T-helper 2 cell treated with Interferon-gamma antibody and Interleukin-4, amounts not matched to agents 5 μg/mL and 100 μg/mL, for 36 hours (primary cell): ENCODE results near the gene ZNF496.
"Not testable (repeated sequence)": the region's sequence is repeated elsewhere in the genome, so short reads cannot be mapped to it uniquely, and the experiment has no call there.

Experiments
- DNase-seq: peaks from one replicate; pipeline ENCODE4 v3.0.0; 2021; ENCODE audit warnings: low spot score
- H3K27ac Mint-ChIP-seq: one replicate; pipeline ENCODE4 v1.8.0; 2021; ENCODE audit warnings: mild to moderate bottlenecking, mixed read lengths
- H3K27me3 Mint-ChIP-seq: one replicate; pipeline ENCODE4 v1.8.0; 2021; ENCODE audit warnings: low read depth, mixed read lengths
- H3K36me3 Mint-ChIP-seq: one replicate; pipeline ENCODE4 v1.8.0; 2021; ENCODE audit warnings: low read depth, mixed read lengths
- H3K4me1 Mint-ChIP-seq: one replicate; pipeline ENCODE4 v1.8.0; 2021; ENCODE audit warnings: low read depth, mixed read lengths
- H3K4me3 Mint-ChIP-seq: one replicate; pipeline ENCODE4 v1.8.0; 2022; ENCODE audit warnings: mild to moderate bottlenecking, moderate library complexity, mixed read lengths
- H3K9me3 Mint-ChIP-seq: one replicate; pipeline ENCODE4 v1.8.0; 2021; ENCODE audit warnings: mixed read lengths

Gene ZNF496

DNA sequence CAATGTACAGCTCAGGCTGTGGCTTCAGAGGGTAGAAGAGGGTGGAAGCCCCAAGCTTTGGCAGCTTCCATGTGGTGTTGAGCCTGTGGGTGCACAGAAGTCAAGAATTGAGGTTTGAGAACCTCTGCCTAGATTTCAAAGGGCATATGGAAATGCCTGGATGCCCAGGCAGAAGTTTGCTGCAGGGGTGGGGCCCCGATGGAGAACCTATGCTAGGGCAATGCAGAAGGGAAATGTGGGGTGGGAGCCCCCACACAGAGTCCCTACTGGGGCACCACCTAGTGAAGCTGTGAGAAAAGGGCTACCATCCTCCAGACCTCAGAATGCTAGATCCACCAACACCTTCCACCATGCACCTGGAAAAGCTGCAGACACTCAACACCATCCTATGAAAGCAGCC is 34.7 kb upstream of the ZNF496 start:
- H3K27me3 Mint-ChIP-seq, H3K36me3 Mint-ChIP-seq, H3K4me1 Mint-ChIP-seq, DNase-seq, H3K27ac Mint-ChIP-seq, H3K4me3 Mint-ChIP-seq: not testable (repeated sequence)
- peaks cover 11% of the 10 kb centered on the region for H3K9me3 Mint-ChIP-seq

DNA sequence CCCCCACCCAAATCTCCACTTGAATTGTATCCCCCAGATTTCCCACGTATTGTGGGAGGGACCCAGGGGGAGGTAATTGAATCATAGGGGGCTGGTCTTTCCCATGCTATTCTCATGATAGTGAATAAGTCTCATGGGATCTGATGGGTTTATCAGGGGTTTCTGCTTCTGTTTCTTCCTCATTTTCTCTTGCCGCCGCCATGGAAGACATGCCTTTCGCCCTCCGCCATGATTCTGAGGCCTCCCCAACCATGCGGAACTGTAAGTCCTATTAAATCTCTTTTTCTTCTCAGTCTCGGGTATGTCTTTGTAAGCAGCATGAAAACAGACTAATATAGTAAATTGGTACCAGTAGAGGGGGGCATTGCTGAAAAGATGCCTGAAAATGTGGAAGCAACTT is 33.4 kb upstream of the ZNF496 start:
- peaks cover 3% of the 10 kb centered on the region for H3K4me1 Mint-ChIP-seq
- H3K27ac Mint-ChIP-seq, result no peak overlapping the region
- H3K4me3 Mint-ChIP-seq, result no peak overlapping the region
- peaks cover 7% of the 10 kb centered on the region for H3K27me3 Mint-ChIP-seq
- H3K9me3 Mint-ChIP-seq, result peaks cover 11% of the 10 kb centered on the region
- H3K36me3 Mint-ChIP-seq, result no peaks in the 10 kb centered on the region
- no peak for DNase-seq

DNA sequence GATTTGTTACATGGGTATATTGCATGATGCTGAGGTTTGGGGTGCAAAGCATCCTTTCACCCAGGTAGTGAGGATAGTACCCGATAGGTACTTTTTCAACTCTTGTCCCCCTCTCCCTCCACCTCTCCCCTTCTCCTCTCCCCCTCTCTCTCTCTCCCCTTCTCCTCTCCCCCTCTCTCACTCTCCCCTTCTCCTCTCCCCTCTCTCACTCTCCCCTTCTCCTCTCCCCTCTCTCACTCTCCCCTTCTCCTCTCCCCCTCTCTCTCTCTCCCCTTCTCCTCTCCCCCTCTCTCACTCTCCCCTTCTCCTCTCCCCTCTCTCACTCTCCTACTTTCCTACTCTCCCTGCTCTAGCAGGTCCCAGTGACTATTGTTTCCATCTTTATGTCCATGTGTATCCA is 31.3 kb upstream of the ZNF496 start:
- peaks cover 11% of the 10 kb centered on the region for H3K9me3 Mint-ChIP-seq
- DNase-seq, H3K4me1 Mint-ChIP-seq, H3K4me3 Mint-ChIP-seq, H3K27me3 Mint-ChIP-seq, H3K36me3 Mint-ChIP-seq, H3K27ac Mint-ChIP-seq: not testable (repeated sequence)

DNA sequence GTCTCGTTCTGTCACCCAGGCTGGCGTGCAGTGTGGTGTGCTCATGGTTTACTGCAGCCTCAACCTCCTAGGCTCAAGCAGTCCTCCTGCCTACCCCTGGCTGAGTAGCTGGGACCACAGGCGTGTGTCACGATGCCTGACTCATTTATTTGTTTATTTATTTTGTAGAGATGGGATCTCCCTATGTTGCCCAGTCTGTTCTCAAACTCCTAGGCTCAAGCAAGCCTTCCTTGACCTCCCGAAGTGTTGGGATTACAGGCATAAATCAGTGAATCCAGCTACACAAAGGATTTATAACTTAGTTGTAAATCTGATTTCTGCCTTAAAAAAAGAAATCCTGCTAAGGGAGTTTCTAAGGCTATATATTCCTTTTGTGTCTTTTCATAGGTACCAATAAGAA is 30.5 kb upstream of the ZNF496 start:
- DNase-seq, result no peak
- Mint-ChIP-seq H3K4me1 (peaks cover 3% of the 10 kb centered on the region), H3K27me3 (peaks cover 7% of the 10 kb centered on the region), H3K9me3 (peaks cover 11% of the 10 kb centered on the region), H3K27ac (no peak overlapping the region), H3K4me3 (no peak overlapping the region), H3K36me3 (no peaks in the 10 kb centered on the region)

DNA sequence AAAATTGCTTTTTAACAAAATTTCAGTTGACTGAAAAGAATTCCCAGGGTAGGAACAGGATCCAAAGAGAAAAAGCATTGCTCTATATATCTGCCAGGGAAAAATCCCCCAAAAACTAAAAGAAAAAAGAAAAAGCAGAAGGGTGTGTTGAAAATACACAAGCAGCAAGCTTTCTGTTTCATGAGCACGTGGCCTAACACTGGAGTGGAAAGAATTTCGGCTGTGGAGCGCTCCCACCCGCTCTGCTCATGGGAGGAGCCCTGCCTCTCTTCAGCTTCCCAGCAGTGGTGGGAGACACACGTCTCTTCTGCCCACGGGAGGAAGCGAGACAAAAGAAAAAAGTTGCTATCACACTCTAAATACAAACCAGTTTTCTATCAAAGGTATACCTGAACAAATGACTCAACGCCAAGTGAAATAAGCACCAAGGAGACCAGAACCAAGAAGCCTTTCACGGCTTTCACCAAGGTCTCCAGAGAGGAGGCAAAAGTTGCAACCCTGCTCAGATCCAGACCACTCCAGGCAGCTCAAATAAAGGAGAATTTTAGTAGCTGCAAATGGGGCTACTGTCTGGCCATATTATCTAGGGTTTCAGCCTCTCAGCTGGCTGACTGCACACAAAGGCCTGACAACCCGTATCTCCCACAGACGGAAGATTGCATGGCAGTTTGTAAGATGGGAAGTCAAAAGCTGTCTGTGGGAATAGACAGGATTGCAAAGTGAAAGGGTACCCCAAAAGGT is 29.5 kb upstream of the ZNF496 start:
- Mint-ChIP-seq H3K27ac (no peak overlapping the region), H3K27me3 (peaks cover 7% of the 10 kb centered on the region), H3K4me1 (peaks cover 3% of the 10 kb centered on the region), H3K4me3 (no peak overlapping the region), H3K36me3 (no peaks in the 10 kb centered on the region), H3K9me3 (peaks cover 11% of the 10 kb centered on the region)
- DNase-seq, result no peak

DNA sequence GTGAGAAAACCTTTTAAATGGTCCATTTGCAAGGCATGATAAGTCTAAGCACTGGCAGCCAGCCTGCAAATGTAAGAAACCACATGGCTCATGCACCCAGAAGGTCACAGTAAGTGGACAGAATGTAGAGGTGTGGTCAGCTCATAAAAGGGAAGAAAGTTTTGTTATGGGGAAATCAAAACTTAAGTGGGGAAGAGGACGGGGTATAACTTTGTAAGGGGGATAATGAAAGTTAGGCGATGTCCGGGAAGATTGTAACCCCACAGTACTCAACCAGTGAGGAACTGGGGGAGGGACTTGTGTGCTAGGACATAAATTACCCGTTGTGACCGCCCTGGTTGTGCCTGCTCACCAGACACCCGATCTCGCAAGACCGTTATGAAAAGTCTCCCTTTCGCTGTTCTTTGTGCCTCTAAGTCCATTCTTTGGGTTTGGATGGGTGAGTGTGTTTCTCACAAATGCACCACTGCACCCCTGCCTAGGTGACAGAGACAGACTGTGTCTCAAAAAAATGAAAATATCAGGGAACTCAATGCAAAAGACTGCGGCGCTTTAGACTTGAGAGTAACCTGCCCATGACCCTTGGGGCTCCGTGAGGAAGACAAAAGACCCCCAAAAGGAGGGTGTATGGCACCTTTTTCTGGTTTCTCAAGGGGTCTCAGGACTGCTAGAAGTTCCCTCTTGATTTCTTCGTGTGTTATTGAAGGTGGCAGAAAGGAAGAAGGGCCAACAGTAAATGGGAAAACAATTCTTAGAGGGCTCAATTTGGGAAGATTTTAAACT is 28.6 kb upstream of the ZNF496 start:
- no peak for DNase-seq
- Mint-ChIP-seq H3K4me1 (peaks cover 3% of the 10 kb centered on the region), H3K27me3 (peaks cover 11% of the 10 kb centered on the region), H3K36me3 (no peaks in the 10 kb centered on the region), H3K27ac (no peak overlapping the region), H3K9me3 (peaks cover 5% of the 10 kb centered on the region), H3K4me3 (no peak overlapping the region)

DNA sequence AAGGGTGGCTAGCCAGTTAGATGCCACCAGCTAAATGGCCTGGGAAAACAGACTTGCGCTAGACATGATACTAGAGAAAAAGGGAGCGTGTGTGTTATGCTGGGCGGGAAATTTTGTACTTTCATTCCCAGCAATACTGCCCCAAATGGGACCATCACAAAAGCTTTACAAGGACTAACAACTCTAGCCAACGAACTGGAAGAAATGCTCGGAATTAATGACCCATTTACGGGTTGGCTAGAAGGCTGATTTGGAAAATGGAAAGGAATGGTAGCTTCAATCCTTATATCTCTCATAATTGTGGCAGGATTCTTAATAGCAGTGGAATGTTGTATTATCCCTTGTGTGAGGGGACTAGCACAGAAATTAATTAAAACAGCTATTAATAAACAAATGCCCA is 27.9 kb upstream of the ZNF496 start:
- Mint-ChIP-seq H3K9me3 (no peaks in the 10 kb centered on the region), H3K4me1 (peaks cover 3% of the 10 kb centered on the region), H3K4me3 (no peak overlapping the region), H3K27ac (no peak overlapping the region), H3K36me3 (no peaks in the 10 kb centered on the region), H3K27me3 (peaks cover 11% of the 10 kb centered on the region)
- DNase-seq, result no peak

DNA sequence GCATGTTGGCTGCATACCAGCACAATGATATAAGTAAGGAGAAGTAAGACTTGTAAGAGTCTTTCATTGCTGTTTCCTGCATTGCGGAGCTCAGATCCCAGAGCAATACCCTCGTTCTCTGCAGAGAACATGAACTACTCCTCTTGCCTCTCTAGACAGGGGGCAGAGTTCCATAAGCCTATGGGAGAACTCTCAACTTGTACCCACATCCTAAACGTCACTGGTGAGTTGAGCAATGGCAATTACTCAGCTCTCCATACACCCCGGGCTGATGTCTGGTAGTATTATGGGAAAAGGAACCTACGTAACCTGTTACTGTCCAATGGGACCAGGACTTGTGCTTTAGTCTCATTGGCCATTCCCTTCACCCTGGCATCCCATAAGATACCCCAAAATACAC is 27.3 kb upstream of the ZNF496 start:
- no peak for DNase-seq
- peaks cover 3% of the 10 kb centered on the region for H3K4me1 Mint-ChIP-seq
- H3K4me3 Mint-ChIP-seq, result no peak overlapping the region
- peaks cover 11% of the 10 kb centered on the region for H3K27me3 Mint-ChIP-seq
- H3K36me3 Mint-ChIP-seq, result no peaks in the 10 kb centered on the region
- H3K9me3 Mint-ChIP-seq, result no peaks in the 10 kb centered on the region
- no peak overlapping the region for H3K27ac Mint-ChIP-seq

DNA sequence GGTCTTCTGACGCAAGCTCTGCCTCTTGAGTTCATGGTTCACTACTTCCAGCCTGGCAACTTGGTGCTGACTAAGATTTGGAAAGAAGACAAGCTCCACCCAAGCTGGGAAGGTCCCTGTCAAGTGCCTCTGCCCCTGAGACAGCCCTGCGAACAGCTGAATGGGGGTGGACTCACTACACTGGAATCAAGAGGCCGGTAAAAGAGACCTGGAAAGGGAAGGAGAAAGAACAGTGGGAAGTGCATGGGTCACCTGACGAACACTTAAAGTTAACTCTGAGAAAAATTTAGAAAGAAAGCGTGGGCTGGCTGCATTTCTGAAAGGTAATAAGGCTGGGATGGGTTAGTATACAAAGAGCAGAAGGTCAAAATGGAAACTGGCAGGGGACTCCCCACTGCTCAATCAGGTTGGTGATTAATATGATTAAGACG is 26.1 kb upstream of the ZNF496 start:
- H3K27ac Mint-ChIP-seq, result no peak overlapping the region
- no peaks in the 10 kb centered on the region for H3K36me3 Mint-ChIP-seq
- H3K4me1 Mint-ChIP-seq, result peaks cover 3% of the 10 kb centered on the region
- no peaks in the 10 kb centered on the region for H3K9me3 Mint-ChIP-seq
- no peak overlapping the region for H3K4me3 Mint-ChIP-seq
- peak; percentile 14 for DNase-seq
- H3K27me3 Mint-ChIP-seq, result peaks cover 9% of the 10 kb centered on the region

DNA sequence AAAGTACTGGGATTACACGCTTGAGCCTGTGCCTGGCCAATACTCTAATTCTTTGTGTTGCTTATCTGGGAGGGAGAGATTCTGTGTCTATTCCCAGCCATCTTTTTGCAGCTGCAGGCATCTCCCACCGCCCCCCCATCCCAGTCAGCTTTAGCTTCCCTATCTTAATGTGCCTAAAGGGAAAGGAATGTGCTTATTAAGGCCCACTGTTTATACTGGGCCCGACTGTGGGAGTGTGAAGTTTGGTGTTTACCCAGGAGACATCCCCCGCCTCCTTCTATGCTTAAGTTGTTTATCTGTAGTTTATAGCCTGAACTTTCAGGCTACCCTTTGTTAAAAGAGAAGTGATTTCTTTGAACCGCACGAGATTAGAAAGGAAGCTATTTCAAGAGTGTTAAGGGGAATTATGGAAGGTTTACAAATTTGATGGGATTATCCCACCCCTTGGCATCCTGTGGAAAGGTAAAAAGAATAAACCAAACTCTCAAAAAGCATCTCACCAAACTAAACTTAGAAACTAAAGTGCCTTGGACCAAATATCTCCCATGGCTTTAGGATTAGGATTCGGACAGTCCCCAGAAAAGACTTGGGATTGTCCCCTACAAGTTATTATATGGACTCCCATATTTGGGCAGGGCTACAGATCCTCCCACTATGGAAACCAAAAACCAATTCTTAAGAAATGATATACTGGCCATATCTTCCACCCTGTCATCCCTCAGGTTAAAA is 25.5 kb upstream of the ZNF496 start:
- H3K9me3 Mint-ChIP-seq, result no peaks in the 10 kb centered on the region
- no peak overlapping the region for H3K27ac Mint-ChIP-seq
- H3K36me3 Mint-ChIP-seq, result no peaks in the 10 kb centered on the region
- H3K4me3 Mint-ChIP-seq, result no peak overlapping the region
- H3K4me1 Mint-ChIP-seq, result peaks cover 3% of the 10 kb centered on the region
- no peak for DNase-seq
- H3K27me3 Mint-ChIP-seq, result peaks cover 9% of the 10 kb centered on the region

DNA sequence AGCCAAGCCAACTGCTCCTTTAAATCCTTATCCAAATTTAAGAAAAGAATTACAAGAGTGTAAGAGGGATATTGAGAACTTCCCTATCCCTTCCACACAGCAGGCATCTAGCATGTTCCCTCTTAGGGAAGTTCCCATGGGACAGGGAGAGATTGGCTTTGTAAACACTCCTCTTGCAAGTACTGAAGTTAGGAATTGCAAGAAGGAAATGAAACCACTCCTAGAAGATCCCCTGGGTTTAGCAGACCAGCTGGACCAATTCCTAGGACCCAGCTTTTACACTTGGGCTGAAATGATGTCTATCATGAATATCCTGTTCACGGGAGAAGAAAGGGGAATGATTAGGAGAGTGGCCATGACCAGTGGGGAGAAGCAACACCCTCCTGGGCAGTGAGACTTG is 23.5 kb upstream of the ZNF496 start:
- not testable (repeated sequence) for H3K36me3 Mint-ChIP-seq, H3K27ac Mint-ChIP-seq, H3K4me1 Mint-ChIP-seq, H3K27me3 Mint-ChIP-seq, H3K4me3 Mint-ChIP-seq, H3K9me3 Mint-ChIP-seq, DNase-seq

DNA sequence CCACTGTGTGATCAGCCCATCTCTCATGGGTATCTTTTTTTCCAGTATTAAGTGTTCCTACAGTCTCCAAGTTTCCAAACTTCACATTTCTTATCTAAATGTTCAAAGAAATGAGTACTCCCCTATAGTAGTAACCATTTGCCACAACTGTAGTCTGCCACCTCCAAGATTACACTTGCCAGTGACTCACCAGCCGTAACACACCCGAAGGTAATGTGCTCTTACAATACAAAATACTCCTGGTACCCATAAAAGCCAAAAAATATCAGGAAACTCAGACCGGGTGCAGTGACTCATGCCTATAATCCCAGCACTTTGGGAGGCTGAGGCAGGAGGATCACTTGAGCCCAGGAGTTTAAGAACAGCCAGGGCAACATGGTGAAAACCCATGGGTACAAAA is 20.5 kb upstream of the ZNF496 start:
- H3K27ac Mint-ChIP-seq, result no peak overlapping the region
- DNase-seq, result no peak
- no peaks in the 10 kb centered on the region for H3K36me3 Mint-ChIP-seq
- H3K9me3 Mint-ChIP-seq, result no peaks in the 10 kb centered on the region
- peaks cover 3% of the 10 kb centered on the region for H3K27me3 Mint-ChIP-seq
- H3K4me1 Mint-ChIP-seq, result peaks cover 3% of the 10 kb centered on the region
- no peak overlapping the region for H3K4me3 Mint-ChIP-seq

DNA sequence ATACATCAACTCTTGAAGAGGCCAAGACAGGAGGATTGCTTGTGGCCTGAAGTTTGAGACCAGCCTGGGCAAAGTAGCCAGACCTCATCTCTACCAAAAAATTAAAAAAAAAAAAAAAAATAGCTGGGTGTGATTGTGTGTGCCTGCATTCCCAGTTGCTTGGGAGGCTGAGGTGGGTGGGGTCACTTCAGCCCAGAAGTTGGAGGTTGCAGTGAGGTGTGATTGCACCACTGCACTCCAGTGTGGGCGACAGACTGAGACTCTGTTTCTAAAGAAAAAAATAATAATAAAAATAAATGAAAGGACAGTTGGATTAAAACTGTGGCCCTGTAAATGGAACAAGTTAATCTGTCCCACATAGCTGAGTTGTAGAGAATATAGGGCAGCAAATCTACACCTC is 18.9 kb upstream of the ZNF496 start:
- Mint-ChIP-seq H3K9me3 (no peaks in the 10 kb centered on the region), H3K27me3 (peaks cover under 1% of the 10 kb centered on the region), H3K4me1 (peaks cover 3% of the 10 kb centered on the region), H3K36me3 (no peaks in the 10 kb centered on the region), H3K4me3 (no peak overlapping the region), H3K27ac (no peak overlapping the region)
- no peak for DNase-seq
